Stimulated activated CD4-positive, alpha-beta T cell treated with anti-CD3 and anti-CD28 coated beads, TNF-alpha, amount 100 ng/mL, for 48 hours (primary cell): ENCODE results near the gene TAF6.
"Not testable (repeated sequence)": the region's sequence is repeated elsewhere in the genome, so short reads cannot be mapped to it uniquely, and the experiment has no call there.

Experiments
- DNase-seq, 3 donors: peaks; one replicate each; pipeline ENCODE4 v3.0.0-alpha.2; 2020; ENCODE audit warnings: low read depth in 3 of 3

The TAF6 gene

GRCh38 chr7:100152937-100153666 is 33.9 kb upstream of the TAF6 start:
- no peak for DNase-seq

- DNase-seq = no peak
These were observed 33.2 kb upstream of the TAF6 start for GRCh38 chr7:100152404-100152803.

- peak; percentile 95 to 98 (median 97) for DNase-seq
These were observed 29.6 kb upstream of the TAF6 start, which contains the start of gene LAMTOR4 for GRCh38 chr7:100148559-100149328. Gene LAMTOR4, plus strand, starts transcription at chr7:100148918. Its CDS starts 55 bp downstream, at chr7:100148973.

- no peak for DNase-seq
These were observed 29.0 kb upstream of the TAF6 start for GRCh38 chr7:100148225-100148558.

GRCh38 chr7:100147278-100147677 is 28.1 kb upstream of the TAF6 start:
- DNase-seq = no peak

- DNase-seq = not testable (repeated sequence)
These were observed 27.2 kb upstream of the TAF6 start for GRCh38 chr7:100146350-100146749.

- DNase-seq = no peak
These were observed 23.3 kb upstream of the TAF6 start for GRCh38 chr7:100142461-100142860.

GRCh38 chr7:100141555-100141949 is 22.4 kb upstream of the TAF6 start:
- no peak for DNase-seq

- DNase-seq = no peak
These were observed 18.9 kb upstream of the TAF6 start for GRCh38 chr7:100137851-100138760.

GRCh38 chr7:100132697-100133151 is 13.6 kb upstream of the TAF6 start:
- DNase-seq = peak in 1 of 3 donors; percentile 58

GRCh38 chr7:100132126-100132525 is 13.0 kb upstream of the TAF6 start:
- DNase-seq = no peak

- peak; percentile 59 to 88 (median 75) for DNase-seq
These were observed 11.7 kb upstream of the TAF6 start for GRCh38 chr7:100130608-100131453.

- DNase-seq = not testable (repeated sequence)
These were observed 11.1 kb upstream of the TAF6 start for GRCh38 chr7:100130220-100130607.

- no peak for DNase-seq
These were observed 9.4 kb upstream of the TAF6 start for GRCh38 chr7:100128637-100128963.

GRCh38 chr7:100127866-100128636 is 8.9 kb upstream of the TAF6 start:
- DNase-seq = no peak

- peak; percentile 80 to 91 (median 84) for DNase-seq
These were observed 8.0 kb upstream of the TAF6 start, which contains the start of gene MBLAC1 for GRCh38 chr7:100126931-100127865. Gene MBLAC1, plus strand, starts transcription at chr7:100126967. Its CDS starts 429 bp downstream, at chr7:100127396.

GRCh38 chr7:100126239-100126930 is 7.2 kb upstream of the TAF6 start:
- no peak for DNase-seq
